ENCODE results near the gene ZIC3.
"Not testable (repeated sequence)": the region's sequence is repeated elsewhere in the genome, so short reads cannot be mapped to it uniquely, and the experiment has no call there.

ZIC3 gene

DNA sequence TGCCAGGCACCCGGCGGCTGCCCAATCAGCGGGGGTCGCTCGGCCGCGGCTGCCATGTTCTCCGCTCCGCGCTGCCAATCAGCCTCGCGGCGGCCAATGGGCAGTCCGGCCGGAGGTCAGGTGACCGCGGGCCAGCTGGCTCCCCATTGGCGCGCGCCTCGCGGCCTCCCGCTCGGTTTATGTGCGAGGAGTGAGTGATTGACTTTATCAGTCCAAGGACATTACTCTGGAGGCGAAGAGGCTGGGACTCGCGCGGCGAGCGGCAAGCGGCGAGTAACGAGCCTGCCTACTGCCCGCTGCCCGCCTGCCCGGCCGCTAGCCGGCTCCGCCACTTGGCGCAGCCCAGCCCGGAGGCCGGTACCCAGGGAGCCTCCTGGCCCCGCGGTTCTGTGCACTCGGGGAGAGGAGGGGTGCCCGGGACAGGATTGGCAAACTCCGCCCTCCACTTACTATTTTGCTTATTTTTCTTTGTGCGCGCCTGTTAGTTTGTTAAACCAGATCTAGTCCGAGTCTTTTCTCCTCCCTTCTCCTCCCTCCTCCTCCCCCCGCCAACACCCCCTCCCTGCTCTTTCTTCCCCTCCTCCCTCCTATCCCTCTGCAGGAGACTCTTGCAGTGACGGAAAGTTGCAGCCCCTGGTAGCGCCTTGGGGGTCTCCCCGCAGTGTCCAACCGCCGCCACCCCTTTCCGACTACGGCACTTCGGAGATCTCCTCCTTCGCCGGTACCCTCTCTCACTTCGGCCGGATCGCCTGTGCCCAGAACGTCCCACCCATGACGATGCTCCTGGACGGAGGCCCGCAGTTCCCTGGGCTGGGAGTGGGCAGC lies at the start of gene ZIC3:
TSS of gene ZIC3 (plus strand) at position 207 of the 825 bp plus-strand sequence. CDS start at position 772, 565 bp downstream.
- DNase-seq = no peak
- in situ Hi-C loops (cut with MboI; ENCODE audit: low pct_unique_long_range_greater_than_20kb, low sequenced_read_pairs) = no loop called here

DNA sequence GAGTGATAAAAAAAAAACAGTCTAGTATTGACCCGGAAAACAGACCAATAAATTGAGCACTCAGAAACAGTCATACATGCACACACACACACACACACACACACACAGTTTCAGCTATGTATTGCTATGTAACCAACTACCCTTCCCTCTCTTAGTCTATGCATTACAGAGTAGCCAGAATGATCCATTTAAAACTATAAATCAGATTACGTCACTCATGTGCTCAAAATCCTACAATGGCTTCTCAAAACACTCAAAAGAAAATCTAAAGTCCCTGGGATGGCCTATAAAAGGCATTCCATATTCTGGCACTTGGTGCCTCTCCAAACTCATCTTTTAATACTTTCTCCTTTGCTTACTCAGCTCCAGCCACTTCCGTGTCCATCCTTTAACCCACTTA lies 46.5 kb upstream of the ZIC3 start:
- in situ Hi-C loops (cut with MboI; ENCODE audit: low pct_unique_long_range_greater_than_20kb, low sequenced_read_pairs) = no loop called here
- no peak for DNase-seq

DNA sequence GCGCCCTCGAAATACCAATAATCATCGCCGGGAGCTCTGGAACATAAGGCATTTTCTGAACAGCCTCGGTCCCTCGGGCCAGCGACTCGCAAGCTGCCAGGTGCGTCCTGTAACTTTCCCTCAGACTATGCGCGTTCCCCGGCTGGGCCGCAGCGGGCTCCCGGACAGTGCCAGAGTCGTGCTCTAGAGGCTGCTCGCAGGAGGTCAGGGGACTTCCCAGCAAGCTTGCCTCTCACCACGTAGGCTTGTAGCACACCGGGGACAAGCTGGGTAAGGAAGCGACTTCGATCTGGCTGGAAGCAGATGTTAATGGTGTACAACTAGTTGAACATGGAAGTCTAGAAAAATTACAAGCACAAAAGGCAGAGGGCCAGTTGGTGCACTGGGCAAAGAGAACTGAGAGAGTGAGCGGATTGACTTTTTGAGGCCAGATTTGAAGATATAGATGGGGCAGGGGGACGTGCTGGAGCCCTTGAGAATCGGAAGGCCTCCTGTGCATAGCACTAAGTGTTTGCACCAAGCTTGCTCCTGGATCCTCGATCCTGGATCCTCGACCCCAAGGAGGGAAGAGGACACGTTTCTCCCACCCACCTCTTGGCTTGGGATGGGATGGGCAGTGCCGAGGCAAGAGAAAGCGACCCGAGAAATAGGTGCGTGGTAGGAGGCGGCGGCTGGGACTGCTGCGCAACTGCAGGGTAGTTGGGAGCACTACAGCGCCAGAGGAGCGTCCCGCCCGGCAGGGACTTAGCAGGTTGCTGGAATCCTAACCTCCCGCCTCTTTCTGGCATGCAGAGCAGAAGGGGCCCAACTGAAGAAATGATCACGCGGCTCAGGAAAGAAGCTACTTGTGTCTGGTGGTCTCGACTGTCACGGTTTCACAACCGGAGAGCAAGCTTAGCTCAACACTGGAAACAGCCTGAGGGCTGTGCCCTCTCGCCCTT lies 19.9 kb upstream of the ZIC3 start:
- DNase-seq = no peak
- in situ Hi-C loops (cut with MboI; ENCODE audit: low pct_unique_long_range_greater_than_20kb, low sequenced_read_pairs) = no loop called here

DNA sequence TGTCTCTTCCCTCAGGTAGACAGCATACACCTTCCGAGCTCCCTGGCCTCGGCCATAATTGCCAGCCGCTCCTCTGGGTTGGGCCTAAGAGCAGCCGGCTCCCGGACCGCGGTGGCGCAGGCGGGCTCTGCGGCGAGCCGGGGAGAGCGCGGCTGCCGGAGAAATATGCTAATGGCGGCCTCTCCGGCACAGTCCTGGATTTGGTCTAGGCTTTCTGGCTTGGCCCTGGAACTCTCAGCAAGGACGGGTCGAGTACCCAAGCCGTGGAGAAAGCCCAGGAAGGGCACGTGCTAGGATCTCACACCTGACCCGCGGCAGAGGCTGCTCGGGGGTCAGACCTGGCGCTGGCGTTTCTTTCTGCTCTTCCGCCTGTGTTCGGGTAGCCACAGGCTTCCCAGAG lies 18.6 kb upstream of the ZIC3 start:
- no peak for DNase-seq
- in situ Hi-C loops (cut with MboI; ENCODE audit: low pct_unique_long_range_greater_than_20kb, low sequenced_read_pairs) = no loop called here

DNA sequence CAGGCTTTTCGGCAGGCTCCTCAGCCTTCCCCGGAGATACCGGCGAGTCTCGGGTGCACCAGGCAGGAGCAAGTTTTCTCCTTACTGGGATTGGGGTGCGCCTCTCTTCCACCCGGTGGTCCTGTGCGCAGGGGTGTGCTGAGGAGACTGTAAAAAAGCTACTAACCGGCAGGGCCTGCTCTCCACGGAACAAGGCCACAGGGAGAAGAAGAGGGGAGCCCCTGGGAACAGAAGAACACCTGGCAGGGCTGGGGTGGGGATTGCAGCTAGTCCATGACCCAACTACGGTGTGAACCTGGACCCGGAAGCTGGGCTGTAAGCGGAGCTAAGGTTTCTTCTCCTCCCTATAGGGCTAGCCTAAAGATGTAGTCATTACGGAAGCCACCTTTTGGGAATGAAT lies 17.7 kb upstream of the ZIC3 start:
- DNase-seq = no peak
- in situ Hi-C loops (cut with MboI; ENCODE audit: low pct_unique_long_range_greater_than_20kb, low sequenced_read_pairs) = no loop called here

DNA sequence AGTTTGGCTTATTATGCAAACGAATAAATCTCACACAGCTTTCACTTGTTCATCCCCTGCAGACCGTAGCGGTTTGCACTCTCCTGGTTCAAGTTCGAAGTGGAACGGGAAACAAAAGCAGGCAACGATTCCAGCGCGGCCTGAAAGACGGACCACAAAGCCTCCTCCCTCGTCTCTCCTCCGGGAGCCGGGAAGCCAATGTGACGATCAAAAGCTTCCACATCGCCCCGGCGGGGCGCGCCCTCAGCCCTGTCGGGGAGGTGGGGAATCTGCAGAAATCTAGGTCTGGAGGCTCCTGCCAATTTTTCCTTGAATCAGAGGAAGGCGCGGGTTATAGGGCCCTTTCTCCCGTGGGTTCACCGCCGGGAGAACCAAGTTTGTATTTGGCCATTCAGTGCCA lies 16.9 kb upstream of the ZIC3 start:
- no peak for DNase-seq
- in situ Hi-C loops (cut with MboI; ENCODE audit: low pct_unique_long_range_greater_than_20kb, low sequenced_read_pairs) = no loop called here

DNA sequence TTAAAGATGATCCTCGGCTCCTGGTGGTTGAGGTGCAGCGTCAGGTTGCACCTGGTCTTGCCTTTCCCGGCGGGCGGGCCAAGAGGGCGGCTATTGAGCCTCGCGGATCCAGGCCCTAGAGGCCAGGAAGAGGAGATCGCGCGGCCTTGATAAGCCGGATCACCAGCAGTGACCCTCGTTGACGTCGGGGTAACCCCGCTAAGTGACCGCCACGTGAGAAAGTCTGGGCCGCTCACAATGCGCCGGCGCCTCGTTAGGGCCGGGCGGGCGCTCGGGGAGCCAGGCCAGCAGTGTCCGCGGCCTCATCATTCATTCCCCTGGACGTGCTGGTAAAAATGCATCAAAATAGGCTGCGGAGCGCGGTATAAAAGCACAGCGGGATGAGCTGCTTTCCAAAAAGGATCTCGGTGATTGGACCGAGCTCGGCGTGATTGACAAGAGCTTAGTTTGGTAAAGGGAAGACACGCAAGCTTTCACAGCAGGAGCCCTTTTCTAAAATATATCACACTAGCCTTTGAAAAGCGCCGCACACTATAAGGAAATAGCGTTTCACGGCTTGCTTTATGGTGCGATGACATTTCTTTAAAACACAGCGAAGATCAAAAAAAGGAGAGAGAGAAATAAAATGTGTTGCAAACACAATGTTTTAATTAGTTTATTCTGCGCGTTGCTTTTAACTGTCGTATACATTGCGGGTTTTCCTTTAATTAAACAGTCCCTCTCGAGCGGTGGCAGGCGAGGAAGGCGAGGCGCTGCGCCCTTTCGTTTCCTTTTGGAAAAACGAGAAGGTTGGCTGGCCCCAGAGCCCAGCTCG lies 15.9 kb upstream of the ZIC3 start:
- DNase-seq = no peak
- in situ Hi-C loops (cut with MboI; ENCODE audit: low pct_unique_long_range_greater_than_20kb, low sequenced_read_pairs) = no loop called here

DNA sequence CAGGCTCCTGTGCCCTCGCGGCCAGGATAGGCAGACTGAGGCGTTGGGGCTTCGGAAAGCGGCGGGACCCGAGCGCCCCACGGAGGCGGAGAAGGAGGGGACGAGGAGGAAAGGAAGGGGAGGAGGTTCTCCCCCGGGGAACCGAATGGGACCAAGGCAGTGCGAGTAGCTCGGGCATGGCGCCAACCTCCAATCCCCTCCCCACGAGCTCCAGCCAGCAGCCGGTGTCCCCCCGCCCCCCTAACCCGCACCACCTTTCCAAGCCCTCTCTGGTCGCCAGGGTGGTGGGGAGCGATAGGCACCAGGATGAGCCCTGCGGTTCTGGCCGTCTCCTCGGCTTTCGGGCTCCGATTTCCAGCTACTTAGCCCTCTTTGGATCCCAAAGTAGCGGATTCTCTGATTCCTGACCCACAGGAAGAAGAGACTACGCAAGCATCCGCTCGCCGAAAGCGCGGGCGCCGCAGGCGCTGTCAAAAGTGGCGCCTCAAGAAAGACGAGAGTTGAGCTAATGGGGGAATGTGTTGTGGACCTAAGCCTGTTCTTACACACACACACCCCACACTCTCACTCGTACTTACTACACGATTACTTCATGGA lies 15.2 kb upstream of the ZIC3 start:
- no peak for DNase-seq
- in situ Hi-C loops (cut with MboI; ENCODE audit: low pct_unique_long_range_greater_than_20kb, low sequenced_read_pairs) = no loop called here

DNA sequence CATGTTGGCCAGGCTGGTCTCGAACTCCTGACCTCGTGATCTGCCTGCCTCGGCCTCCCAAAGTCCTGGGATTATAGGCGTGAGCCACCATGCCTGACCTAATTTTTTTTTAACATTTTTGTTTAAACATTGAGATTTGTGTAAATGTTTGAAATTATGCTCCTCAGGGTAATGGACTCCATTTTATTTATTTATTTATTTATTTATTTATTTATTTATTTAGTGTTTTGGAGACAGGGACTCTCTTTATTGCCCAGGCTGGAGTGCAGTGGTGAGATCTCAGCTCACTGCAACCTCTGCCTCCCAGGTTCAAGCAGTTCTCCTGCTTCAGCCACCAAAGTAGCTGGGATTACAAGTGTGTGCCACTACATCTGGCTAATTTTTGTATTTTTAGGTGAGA lies 13.8 kb upstream of the ZIC3 start:
- in situ Hi-C loops (cut with MboI; ENCODE audit: low pct_unique_long_range_greater_than_20kb, low sequenced_read_pairs) = not testable (repeated sequence)

DNA sequence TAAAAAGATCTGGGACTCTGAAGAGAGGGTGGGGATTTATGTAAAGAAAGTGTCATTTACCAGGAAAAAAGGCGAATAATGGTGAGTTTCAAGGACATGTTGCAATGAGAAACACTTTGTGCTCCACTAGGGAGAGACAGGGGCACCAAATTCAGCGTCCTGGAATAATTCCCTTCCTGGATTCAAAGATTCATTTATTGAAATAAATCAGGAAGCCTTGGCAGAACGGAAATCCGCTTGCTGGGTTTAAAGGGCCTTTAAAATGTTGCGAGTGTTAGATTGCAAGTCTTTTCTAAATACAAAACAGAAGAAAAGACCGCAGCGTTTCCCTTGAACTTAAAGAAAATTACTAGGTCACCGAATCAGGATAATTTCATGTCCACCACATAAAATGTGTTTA lies 3.8 kb upstream of the ZIC3 start:
- in situ Hi-C loops (cut with MboI; ENCODE audit: low pct_unique_long_range_greater_than_20kb, low sequenced_read_pairs) = no loop called here
- no peak for DNase-seq

More for the DNA sequence above, 13.8 kb upstream of the ZIC3 start:
- DNase-seq = not testable (repeated sequence)

DNA sequence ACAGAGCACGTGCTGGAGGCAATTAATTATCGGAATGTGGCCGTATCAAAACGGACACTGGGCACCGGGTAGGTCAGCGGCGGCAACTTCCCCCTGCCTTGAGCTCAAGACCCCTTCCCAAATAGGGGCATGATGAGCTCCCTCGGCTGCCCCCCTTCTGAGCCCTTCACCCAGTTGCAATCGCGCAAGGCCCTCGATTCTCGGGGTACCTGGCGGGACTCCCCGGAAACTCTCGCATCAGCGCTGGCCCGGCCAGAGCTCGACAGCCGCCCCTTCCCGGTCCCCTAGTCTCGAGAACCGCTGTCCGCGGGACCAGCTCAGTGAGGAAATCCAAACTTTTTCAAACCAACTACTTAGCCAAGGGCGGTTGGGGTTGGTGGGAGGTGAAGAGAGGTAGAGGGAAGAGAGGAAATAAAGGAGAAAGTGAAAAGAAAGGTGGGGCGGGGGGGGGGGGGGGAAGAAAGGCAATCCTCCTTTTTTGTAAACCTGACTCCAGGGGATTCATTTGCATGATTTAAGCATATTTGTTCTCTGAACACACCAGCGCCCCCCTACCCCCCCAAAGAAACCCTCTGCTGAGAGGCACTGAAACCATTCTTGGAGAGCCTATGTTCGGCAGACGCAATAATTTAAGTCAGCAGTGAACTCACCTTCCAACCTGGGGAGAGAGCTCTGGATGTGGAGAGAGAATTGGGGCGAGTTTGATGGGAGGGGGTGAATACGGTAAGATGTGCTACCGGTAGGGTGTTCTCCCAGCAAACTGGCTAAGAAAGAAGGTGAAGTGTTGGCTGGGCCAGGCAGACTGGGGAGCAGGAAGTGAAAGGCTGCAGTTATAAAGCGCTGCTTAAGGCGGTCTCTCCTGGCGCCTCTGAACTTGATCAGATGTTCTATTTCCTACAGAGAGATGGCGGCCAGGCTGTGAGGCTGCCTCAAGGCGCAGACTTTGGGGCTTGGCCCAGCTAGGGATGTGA lies 2.0 kb upstream of the ZIC3 start:
- no peak for DNase-seq
- in situ Hi-C loops (cut with MboI; ENCODE audit: low pct_unique_long_range_greater_than_20kb, low sequenced_read_pairs) = no loop called here

DNA sequence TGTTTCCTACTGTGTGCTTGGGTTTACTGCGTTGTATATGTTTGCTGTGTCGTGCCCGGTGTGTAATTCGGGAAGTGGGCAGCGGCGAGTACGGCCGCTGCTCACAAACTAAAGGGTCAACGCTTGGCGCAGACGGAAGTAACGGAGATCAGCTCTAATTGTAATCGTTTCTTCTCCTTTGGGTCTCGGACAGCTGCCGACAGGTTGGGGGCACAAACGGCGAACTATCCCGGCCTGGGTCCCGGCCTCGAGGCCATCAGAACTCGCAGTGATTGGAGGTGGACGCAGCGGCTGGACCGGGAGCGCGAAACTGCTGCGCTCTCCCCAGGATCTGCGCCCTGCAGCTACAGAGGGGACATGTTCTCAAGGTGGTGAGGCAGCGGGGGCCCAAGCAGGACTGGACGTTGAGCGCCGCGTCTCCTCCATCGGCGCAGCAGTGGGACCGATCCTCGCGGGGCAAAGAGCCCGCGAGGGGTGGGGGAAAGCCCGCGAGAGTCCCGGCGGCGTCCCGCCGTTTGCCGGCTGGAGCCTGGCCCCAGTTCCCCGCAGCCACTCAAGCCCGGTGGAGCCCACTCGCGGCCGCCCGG lies 516 bp upstream of the ZIC3 start:
- in situ Hi-C loops (cut with MboI; ENCODE audit: low pct_unique_long_range_greater_than_20kb, low sequenced_read_pairs) = no loop called here
- DNase-seq = no peak

DNA sequence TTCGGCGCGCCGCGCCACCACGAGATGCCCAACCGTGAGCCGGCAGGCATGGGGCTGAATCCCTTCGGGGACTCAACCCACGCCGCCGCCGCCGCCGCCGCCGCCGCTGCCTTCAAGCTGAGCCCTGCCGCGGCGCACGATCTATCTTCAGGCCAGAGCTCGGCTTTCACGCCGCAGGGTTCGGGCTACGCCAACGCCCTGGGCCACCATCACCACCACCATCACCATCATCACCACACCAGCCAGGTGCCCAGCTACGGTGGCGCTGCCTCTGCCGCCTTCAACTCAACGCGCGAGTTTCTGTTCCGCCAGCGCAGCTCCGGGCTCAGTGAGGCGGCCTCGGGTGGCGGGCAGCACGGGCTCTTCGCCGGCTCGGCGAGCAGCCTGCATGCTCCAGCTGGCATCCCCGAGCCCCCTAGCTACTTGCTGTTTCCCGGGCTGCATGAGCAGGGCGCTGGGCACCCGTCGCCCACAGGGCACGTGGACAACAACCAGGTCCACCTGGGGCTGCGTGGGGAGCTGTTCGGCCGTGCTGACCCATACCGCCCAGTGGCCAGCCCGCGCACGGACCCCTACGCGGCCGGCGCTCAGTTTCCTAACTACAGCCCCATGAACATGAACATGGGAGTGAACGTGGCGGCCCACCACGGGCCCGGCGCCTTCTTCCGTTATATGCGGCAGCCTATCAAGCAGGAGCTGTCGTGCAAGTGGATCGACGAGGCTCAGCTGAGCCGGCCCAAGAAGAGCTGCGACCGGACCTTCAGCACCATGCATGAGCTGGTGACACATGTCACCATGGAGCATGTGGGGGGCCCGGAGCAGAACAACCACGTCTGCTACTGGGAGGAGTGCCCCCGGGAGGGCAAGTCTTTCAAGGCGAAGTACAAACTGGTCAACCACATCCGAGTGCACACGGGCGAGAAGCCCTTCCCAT lies 1.1 kb downstream of the ZIC3 start:
- in situ Hi-C loops (cut with MboI; ENCODE audit: low pct_unique_long_range_greater_than_20kb, low sequenced_read_pairs) = no loop called here
- DNase-seq = no peak

DNA sequence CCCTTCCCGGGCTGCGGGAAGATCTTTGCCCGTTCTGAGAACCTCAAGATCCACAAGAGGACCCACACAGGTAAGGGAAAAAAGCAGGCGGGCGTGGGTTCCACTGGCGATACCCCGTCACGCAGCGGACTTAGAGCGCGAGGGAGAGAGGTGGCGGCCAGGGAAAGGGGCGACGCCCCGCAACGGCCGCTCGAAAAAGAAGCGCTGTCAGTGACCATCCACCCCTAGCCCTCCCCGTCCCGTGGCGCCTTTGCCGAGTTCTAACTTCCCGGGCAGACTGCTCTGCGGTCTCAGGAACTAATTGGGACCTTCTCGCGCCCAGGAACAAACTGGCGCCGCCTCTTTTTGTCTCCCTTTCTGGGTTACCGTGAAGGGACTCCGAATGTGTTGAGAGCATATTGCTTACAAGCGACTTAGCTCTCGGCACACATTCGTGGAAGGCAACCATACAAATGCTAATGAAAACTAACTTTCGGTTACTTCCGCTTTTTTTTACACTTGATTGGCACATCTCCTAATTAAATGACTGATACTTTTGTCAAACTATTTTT lies 1.8 kb downstream of the ZIC3 start:
- DNase-seq = no peak
- in situ Hi-C loops (cut with MboI; ENCODE audit: low pct_unique_long_range_greater_than_20kb, low sequenced_read_pairs) = no loop called here

DNA sequence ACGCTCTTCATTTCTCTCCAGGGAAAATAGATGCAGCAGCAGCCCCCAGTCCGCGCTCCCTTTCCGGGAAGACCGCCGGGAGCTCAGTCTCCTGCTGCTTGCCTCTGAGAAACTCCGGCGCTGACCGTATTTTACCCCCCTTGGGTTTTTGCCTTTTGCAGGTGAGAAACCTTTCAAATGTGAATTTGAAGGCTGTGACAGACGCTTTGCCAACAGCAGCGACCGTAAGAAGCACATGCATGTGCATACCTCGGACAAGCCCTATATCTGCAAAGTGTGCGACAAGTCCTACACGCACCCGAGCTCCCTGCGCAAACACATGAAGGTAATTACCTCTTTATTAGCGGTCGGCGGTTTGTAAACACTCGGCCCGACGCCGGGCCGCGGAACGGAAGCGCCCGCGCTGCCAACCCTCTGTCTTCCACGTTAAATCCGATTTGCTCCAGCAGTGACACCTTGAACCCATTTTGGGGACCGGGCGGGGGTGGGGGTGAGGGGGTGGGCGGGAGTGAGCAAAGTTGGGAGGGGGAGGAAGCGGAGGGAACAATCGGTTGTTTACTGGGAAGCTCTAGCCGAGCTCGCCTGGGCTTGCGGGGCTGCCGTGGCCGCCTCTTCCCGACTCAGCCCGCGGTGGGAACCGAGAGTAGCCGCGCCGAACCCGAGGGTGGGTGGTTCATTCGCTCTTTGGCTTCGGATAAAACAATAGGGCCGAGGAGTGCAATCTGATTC lies 3.0 kb downstream of the ZIC3 start:
- in situ Hi-C loops (cut with MboI; ENCODE audit: low pct_unique_long_range_greater_than_20kb, low sequenced_read_pairs) = no loop called here
- DNase-seq = no peak

DNA sequence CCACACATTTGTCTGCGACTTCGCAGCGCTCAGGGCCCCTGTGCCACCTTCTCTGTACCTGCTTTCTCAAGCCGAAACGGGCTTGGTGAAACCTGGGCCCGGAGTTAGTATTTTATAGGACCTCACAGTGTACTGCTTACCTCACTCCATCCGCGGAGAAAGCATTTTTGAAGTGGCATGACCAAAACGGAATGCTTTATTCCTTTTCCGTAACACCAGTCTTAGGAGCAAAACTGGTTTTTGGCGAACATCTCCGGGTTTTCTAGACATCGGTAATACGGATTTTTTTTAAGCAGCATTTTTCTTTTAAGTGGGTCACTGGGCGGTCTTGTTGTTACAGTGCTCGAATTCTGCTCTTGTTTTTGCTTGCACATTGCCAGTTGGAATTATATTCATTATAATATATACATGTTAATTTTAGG lies 3.6 kb downstream of the ZIC3 start:
- no peak for DNase-seq

More for the DNA sequence above, 3.6 kb downstream of the ZIC3 start:
- in situ Hi-C loops (cut with MboI; ENCODE audit: low pct_unique_long_range_greater_than_20kb, low sequenced_read_pairs) = no loop called here
